T47D (cell line): Measurements from ENCODE around the gene WNK2.

Experiments
- DNase-seq, 2 experiments: peaks; one replicate each; pipeline versions ENCODE4 v3.0.0 to v3.0.0-alpha.2; 2011 to 2012; ENCODE audit warnings: low read depth in 1 of 2, low spot score in 1 of 2
- JUND ChIP-seq: IDR thresholded peaks from 2 replicates; pipeline ENCODE4 v1.6.1; 2012; ENCODE audit warnings: low read depth
- in situ Hi-C: cut with HindIII; loops from 2 replicates; pipeline ENCODE4 v1.10.0; 2016; ENCODE audit warnings: low sequenced_read_pairs, low pct_unique_long_range_greater_than_20kb

Gene WNK2

DNA sequence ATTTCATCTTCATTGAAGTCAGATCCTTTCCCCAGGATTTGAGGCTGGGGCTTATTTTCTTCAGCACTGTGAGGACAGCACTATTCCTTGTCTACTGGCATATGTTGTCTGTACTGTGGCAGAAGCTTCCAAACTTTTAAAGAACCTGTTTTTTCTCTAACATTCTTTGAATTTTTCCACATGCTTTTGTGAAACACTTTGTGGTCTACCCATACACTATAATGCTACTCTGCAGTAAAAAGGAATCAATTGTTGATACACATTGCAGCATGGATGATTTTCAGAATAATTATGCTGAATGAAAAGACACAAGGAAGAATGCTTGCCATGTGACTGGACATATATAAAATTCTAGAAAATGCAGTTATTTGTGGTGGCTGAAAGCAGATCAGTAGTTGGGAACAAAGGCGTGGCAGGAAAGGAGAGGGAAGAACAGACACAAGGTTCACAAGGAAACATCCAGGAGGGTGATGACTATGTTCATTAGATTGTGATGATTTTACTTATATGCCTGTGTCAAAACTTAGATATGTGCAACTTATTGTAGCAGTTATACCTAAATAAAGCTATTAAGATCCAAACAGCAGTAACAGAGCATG is 96.8 kb downstream of the WNK2 start:
- no peak for TF ChIP-seq JUND
- DNase-seq = no peak
- in situ Hi-C loops = no loop called here

DNA sequence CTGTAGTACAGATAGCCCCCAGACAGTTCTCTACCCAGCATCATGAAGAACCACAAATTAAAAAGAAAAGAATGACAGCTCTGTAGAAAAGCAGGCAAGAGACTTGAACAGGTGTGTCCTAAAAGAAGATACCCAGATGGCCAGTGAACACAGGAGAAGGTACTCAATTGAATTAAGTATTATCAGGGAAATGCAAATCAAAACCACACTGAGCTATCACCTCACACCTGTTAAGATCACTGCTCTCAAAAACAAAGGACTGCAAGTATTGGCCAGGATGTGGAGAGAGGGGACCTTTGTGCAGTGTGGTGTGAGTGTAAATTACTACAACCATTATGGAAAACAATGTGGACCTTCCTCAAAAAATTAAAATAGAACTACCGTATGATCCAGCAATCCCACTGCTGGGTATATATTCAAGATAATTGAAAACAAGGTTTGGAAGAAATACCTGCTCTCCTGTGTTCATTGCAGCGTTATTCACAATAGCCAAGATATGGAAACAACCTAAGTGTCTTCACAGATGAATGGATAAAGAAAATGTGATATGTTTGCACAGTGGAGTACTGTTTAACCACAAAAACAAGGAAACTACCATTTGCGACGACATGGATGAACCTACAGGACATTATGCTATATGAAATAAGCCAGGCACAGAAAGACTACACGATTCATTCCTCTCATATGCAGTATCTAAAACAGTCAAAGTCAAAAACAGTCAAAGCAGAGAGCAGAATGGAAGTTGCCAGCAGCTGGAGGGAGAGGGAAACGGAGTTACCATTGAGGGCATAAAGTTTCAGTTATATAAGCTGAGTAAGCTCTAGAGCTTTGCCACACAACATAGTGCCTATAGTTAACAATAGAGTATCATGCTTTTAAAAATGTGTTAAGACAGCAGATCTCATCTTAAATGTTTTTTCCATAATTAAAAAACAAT is 102.6 kb downstream of the WNK2 start:
- no peak for DNase-seq

DNA sequence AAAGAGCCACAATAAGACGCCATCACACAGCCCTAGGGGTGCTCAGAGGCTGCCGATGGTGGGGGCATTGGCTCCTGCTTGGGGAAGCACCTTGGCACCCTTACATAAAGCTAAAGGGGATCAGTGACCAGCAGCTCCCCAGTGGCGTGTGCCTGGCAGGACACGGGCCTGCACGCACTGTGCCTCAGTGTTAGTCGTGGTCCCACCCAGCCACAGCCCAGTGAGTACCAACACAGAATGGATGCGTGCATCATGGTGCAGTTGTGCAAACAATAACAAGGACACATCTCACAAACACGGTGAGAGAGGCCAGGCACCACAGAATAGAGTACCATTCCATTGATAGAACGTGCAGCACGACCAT is 103.2 kb downstream of the WNK2 start:
- in situ Hi-C loops = no loop called here
- TF ChIP-seq JUND = no peak

More for the DNA sequence above, 102.6 kb downstream of the WNK2 start:
- in situ Hi-C loops = no loop called here
- TF ChIP-seq JUND = no peak

DNA sequence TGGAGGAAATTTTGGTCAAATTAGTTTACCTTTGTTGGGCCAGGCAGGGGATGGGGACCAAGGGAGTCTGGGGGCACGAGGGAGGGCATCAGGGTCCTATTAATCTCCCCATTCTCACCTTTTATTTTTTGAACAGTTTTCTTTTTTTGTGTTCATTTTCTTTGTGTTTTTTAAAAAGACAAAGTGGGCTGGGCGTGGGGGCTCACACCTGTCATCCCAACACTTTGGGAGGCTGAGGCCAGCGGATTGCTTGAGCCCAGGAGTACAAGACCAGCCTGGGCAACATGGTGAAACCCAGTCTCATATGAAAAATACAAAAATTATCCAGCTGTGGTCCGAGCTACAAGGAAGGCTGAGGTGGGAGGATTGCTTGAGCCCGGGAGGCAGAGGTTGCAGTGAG is 103.7 kb downstream of the WNK2 start:
- no peak for TF ChIP-seq JUND
- in situ Hi-C loops = no loop called here
- DNase-seq = no peak

More for the DNA sequence above, 103.2 kb downstream of the WNK2 start:
- DNase-seq = no peak

DNA sequence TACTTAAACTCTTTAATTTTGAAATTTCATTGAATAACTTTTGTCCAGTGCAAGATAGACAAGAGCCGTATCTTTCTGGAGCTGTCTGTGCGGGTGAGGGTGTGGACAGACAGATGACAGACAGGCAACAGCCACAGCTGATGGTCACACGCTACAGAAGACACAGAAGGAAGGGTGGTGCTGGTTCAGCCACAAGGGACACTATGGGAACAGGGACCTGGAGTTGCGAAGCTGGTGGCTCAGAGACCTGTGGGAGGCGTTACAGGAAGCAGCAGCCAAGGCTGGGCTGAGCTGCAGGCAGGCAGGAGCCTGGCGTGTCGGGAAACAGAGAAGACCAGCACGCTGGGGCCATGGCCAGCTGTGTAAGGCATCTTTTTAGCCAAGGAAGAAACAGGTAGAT is 104.4 kb downstream of the WNK2 start:
- in situ Hi-C loops = no loop called here
- DNase-seq = no peak
- no peak for TF ChIP-seq JUND

DNA sequence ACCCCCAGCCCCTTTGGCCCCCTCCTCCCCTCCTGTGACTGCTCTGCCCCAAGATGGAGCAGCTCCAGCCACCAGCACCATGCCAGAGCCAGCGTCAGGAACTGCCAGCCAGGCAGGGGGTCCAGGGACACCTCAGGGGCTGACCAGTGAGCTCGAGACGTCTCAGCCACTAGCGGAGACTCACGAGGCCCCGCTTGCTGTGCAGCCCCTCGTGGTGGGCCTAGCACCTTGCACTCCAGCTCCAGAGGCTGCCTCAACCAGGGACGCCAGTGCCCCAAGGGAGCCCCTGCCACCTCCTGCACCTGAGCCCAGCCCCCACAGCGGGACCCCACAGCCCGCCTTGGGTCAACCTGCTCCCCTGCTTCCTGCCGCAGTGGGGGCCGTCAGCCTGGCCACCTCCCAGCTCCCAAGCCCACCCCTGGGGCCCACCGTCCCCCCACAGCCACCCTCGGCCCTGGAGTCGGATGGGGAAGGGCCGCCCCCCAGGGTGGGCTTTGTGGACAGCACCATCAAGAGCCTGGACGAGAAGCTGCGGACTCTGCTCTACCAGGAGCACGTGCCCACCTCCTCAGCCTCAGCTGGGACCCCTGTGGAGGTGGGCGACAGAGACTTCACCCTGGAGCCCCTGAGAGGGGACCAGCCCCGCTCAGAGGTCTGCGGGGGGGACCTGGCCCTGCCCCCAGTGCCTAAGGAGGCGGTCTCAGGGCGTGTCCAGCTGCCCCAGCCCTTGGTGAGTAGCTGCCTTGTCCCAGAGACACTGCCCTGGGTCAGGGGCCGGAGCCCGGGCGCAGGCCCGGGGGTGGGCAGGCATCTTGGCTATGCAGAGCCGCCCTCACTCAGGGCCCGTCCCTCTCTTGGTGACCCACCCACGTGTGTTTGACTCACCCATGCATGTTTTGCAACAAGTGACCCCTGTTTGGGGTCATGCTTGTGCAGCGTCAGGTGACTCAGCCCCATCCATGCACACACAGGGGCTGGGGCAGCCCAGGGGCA is 105.2 kb downstream of the WNK2 start:
- no peak for DNase-seq
- in situ Hi-C loops = no loop called here
- no peak for TF ChIP-seq JUND

DNA sequence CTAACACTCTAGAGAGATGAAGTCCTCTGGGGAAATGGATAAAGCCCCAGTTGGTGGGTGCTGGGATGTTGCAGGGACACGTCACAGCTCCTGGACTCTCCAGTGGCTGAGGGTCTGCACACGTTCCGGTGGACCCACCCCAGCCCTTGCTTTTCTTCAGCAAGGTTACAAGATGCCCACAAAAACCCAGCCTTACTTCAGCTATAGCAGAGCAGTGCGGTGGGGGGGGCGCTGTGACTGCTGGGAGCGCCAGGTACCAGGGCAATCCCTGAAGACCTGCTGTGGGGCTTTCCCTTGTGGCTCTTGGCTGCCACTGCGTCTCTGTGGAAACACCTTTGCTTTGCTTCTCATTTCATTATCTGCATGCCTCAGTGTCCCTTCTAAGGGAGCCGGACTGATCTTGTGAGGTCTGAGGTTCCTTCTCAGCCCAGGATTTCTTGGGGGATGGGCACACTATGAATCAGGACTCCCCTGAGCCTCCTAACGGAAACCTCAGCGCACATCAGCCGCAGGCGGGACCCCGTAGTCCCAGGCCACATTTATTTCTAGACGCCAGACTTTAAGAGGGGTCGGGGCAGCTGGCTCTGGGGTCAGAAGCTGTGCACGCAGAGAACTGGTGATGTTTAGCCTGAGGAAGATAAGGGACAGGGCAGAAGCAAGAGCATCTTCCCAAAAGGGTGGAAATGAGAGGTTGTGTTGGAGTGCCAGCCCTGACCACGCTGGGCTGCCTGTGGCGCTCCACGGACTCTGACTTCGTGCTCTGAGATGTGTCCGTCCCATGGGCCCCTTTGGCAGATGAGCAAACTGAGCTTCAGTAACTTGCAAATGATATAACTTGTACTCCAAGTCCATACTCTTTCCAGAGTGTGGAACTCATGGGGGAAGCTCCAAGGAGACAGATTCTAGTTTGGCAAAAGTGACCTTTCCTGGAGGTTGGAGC is 106.8 kb downstream of the WNK2 start:
- no peak for DNase-seq
- in situ Hi-C loops = no loop called here
- TF ChIP-seq JUND = no peak

DNA sequence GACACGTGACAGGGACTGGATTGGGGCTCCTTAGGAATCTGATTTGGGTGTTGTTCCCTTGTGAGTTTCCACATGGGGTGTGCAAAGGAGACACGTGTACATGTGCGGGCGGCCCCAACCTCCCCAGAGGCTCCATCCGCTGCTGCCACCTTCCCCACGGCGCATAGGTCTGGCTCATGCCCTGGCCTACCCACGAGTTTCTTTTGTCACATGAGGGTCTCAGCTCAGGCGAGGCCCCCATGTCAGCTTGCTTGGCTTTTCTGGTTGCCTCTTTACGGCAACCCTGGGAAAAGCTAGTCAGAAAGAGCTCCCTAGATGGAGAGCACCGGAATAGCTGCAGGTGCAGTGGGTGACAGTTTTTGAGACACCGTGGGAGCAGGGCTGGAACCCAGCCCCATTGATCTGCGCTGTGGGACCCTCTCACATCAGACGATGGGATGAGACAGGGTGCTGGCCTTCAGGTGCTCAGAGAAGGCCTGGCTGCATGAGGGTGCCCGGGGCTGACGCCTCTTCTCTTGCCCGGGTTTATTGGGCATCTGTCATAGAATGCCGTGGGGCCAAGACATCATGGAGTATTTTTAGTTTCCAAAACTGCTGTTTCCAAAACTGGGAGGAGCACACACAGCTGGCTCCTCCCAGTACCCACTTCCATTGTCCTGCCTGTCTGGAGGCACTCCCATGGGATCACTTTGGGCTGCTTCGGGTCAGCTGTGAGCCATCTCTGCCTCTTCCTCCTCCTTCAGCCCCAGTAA is 107.8 kb downstream of the WNK2 start:
- DNase-seq = no peak
- TF ChIP-seq JUND = no peak
- in situ Hi-C loops = no loop called here

DNA sequence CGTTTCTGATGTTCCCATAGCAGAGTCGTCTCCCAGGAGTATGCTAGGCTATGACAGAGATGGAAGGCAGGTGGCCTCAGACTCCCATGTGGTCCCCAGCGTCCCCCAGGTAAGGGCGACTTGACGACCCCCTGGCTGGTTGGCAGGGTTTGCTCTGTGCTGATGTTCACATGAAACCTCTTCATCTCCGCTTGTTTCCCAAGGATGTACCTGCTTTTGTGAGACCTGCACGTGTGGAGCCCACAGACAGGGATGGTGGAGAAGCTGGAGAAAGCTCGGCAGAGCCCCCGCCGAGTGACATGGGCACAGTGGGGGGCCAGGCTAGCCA is 108.3 kb downstream of the WNK2 start:
- in situ Hi-C loops = no loop called here
- DNase-seq = no peak

DNA sequence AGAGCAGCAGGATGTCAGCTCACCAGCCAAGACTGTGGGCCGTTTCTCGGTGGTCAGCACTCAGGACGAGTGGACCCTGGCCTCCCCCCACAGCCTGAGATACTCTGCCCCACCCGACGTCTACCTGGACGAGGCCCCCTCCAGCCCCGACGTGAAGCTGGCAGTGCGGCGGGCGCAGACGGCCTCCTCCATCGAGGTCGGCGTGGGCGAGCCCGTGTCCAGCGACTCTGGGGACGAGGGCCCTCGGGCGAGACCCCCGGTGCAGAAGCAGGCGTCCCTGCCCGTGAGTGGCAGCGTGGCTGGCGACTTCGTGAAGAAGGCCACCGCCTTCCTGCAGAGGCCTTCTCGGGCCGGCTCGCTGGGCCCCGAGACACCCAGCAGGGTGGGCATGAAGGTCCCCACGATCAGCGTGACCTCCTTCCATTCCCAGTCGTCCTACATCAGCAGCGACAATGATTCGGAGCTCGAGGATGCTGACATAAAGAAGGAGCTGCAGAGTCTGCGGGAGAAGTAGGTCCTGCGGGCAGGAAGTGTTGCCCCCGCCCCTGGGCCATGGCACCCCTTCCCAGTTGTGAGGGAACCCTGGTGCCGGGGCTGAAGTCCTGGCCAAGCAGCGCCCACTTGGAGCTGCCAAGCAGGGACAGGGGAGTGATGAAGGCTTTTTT is 108.9 kb downstream of the WNK2 start:
- no peak for DNase-seq
- in situ Hi-C loops = no loop called here
- TF ChIP-seq JUND = no peak

More for the DNA sequence above, 108.3 kb downstream of the WNK2 start:
- TF ChIP-seq JUND = no peak

DNA sequence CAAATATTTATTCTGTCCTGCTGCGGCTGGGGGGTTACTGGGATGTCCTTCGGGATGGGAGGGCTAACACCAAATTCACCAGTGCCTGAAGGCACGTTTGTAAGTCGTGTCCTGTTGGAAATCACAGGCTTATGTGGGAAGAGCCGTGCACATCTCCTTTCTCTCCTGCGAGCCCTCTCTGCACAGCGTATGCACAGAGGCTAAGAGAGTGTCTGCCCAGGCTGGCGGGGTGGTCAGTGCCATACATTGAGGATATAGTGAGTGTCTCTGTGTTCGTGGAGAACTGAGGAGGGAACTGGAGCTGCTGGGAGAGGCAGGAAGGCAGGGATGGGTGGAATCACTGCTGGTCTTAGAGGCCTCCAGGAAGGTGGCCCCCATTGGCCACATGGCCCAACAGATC is 110.1 kb downstream of the WNK2 start:
- in situ Hi-C loops = no loop called here
- DNase-seq = no peak
- TF ChIP-seq JUND = no peak
